ENCODE data around the gene FASTKD1. TPM values are rescaled to one million over a fixed set of nuclear protein-coding genes. Genes with fewer than 3 reads are reported as not detected.
"Not testable (repeated sequence)": the region's sequence is repeated elsewhere in the genome, so short reads cannot be mapped to it uniquely, and the experiment has no call there.

FASTKD1 gene
- total RNA-seq, 1 donor from 2014 or later = 61.5 TPM

GRCh38 chr2:169565686-169566085, 8.0 kb downstream of the FASTKD1 start:
- H3K4me1 Mint-ChIP-seq (ENCODE audit: low read depth) = peaks cover 11% of the 10 kb centered on the region
- intact Hi-C loops (cut with micrococcal nuclease) = no loop called here
- H3K4me3 Mint-ChIP-seq (ENCODE audit: low read depth) = no peak overlapping the region
- no peak overlapping the region for H3K27ac Mint-ChIP-seq
- no peaks in the 10 kb centered on the region for H3K9me3 Mint-ChIP-seq
- H3K27me3 Mint-ChIP-seq (ENCODE audit: low read depth) = no peaks in the 10 kb centered on the region
- peaks cover 58% of the 10 kb centered on the region for H3K36me3 Mint-ChIP-seq (ENCODE audit: low read depth)
- no peak for DNase-seq (ENCODE audit: low spot score)

GRCh38 chr2:169562519-169562918, 11.1 kb downstream of the FASTKD1 start:
- H3K4me3 Mint-ChIP-seq (ENCODE audit: low read depth) = no peak overlapping the region
- no peaks in the 10 kb centered on the region for H3K27me3 Mint-ChIP-seq (ENCODE audit: low read depth)
- intact Hi-C loops (cut with micrococcal nuclease) = loop anchor here (5.0 kb wide), 1 partner anchor 590 kb away; no protein-coding TSS in a partner anchor
- H3K4me1 Mint-ChIP-seq (ENCODE audit: low read depth) = peaks cover under 1% of the 10 kb centered on the region
- no peaks in the 10 kb centered on the region for H3K9me3 Mint-ChIP-seq
- H3K36me3 Mint-ChIP-seq (ENCODE audit: low read depth) = peaks cover 43% of the 10 kb centered on the region
- DNase-seq (ENCODE audit: low spot score) = no peak
- no peak overlapping the region for H3K27ac Mint-ChIP-seq

GRCh38 chr2:169562084-169562483, 11.6 kb downstream of the FASTKD1 start:
- not testable (repeated sequence) for H3K27me3 Mint-ChIP-seq (ENCODE audit: low read depth); H3K27ac Mint-ChIP-seq; H3K9me3 Mint-ChIP-seq; H3K4me3 Mint-ChIP-seq (ENCODE audit: low read depth); DNase-seq (ENCODE audit: low spot score); H3K4me1 Mint-ChIP-seq (ENCODE audit: low read depth)
- intact Hi-C loops (cut with micrococcal nuclease) = loop anchor here (5.0 kb wide), 1 partner anchor 590 kb away; no protein-coding TSS in a partner anchor
- peaks cover 39% of the 10 kb centered on the region for H3K36me3 Mint-ChIP-seq (ENCODE audit: low read depth)

GRCh38 chr2:169561364-169561763, 12.3 kb downstream of the FASTKD1 start:
- Mint-ChIP-seq H3K4me3 (ENCODE audit: low read depth) (no peak overlapping the region), H3K27me3 (ENCODE audit: low read depth) (no peaks in the 10 kb centered on the region), H3K36me3 (ENCODE audit: low read depth) (peaks cover 45% of the 10 kb centered on the region), H3K27ac (no peak overlapping the region), H3K4me1 (ENCODE audit: low read depth) (no peaks in the 10 kb centered on the region), H3K9me3 (no peaks in the 10 kb centered on the region)
- intact Hi-C loops (cut with micrococcal nuclease) = loop anchor here (2.0 to 5.0 kb wide), 2 partner anchors 91 to 589 kb away; no protein-coding TSS in a partner anchor
- DNase-seq (ENCODE audit: low spot score) = no peak

- no peaks in the 10 kb centered on the region for H3K27me3 Mint-ChIP-seq (ENCODE audit: low read depth)
- H3K4me3 Mint-ChIP-seq (ENCODE audit: low read depth) = no peak overlapping the region
- no peak overlapping the region for H3K27ac Mint-ChIP-seq
- peaks cover 7% of the 10 kb centered on the region for H3K4me1 Mint-ChIP-seq (ENCODE audit: low read depth)
- H3K36me3 Mint-ChIP-seq (ENCODE audit: low read depth) = peaks cover 44% of the 10 kb centered on the region
- no peak for DNase-seq (ENCODE audit: low spot score)
- H3K9me3 Mint-ChIP-seq = no peaks in the 10 kb centered on the region
- intact Hi-C loops (cut with micrococcal nuclease) = no loop called here
These were observed 26.9 kb downstream of the FASTKD1 start for GRCh38 chr2:169546756-169547155.

- Mint-ChIP-seq H3K27ac (no peak overlapping the region), H3K9me3 (no peaks in the 10 kb centered on the region)
These were observed 31.2 kb downstream of the FASTKD1 start for GRCh38 chr2:169542433-169542832.

GRCh38 chr2:169540146-169540545, 33.5 kb downstream of the FASTKD1 start:
- Mint-ChIP-seq H3K27ac (no peak overlapping the region), H3K9me3 (no peaks in the 10 kb centered on the region), H3K27me3 (ENCODE audit: low read depth) (no peaks in the 10 kb centered on the region), H3K4me3 (ENCODE audit: low read depth) (no peak overlapping the region), H3K36me3 (ENCODE audit: low read depth) (peaks cover 39% of the 10 kb centered on the region), H3K4me1 (ENCODE audit: low read depth) (no peaks in the 10 kb centered on the region)
- intact Hi-C loops (cut with micrococcal nuclease) = no loop called here
- DNase-seq (ENCODE audit: low spot score) = no peak

More at GRCh38 chr2:169542433-169542832, 31.2 kb downstream of the FASTKD1 start:
- intact Hi-C loops (cut with micrococcal nuclease) = no loop called here
- Mint-ChIP-seq H3K4me1 (ENCODE audit: low read depth) (peaks cover 7% of the 10 kb centered on the region), H3K27me3 (ENCODE audit: low read depth) (no peaks in the 10 kb centered on the region), H3K4me3 (ENCODE audit: low read depth) (no peak overlapping the region), H3K36me3 (ENCODE audit: low read depth) (peaks cover 45% of the 10 kb centered on the region)
- DNase-seq (ENCODE audit: low spot score) = no peak

GRCh38 chr2:169539460-169539859, 34.2 kb downstream of the FASTKD1 start:
- H3K27me3 Mint-ChIP-seq (ENCODE audit: low read depth); H3K27ac Mint-ChIP-seq; H3K4me1 Mint-ChIP-seq (ENCODE audit: low read depth); H3K9me3 Mint-ChIP-seq; intact Hi-C loops (cut with micrococcal nuclease); DNase-seq (ENCODE audit: low spot score); H3K4me3 Mint-ChIP-seq (ENCODE audit: low read depth): not testable (repeated sequence)
- H3K36me3 Mint-ChIP-seq (ENCODE audit: low read depth) = peaks cover 39% of the 10 kb centered on the region

- Mint-ChIP-seq H3K27me3 (ENCODE audit: low read depth) (no peaks in the 10 kb centered on the region), H3K9me3 (no peaks in the 10 kb centered on the region), H3K4me3 (ENCODE audit: low read depth) (no peak overlapping the region), H3K27ac (no peak overlapping the region), H3K36me3 (ENCODE audit: low read depth) (peaks cover 18% of the 10 kb centered on the region), H3K4me1 (ENCODE audit: low read depth) (no peaks in the 10 kb centered on the region)
- intact Hi-C loops (cut with micrococcal nuclease) = loop anchor here (2.0 kb wide), 1 partner anchor 401 kb away; no protein-coding TSS in a partner anchor
- peak; percentile 60 for DNase-seq (ENCODE audit: low spot score)
These were observed 45.4 kb downstream of the FASTKD1 start for GRCh38 chr2:169528271-169528701.

GRCh38 chr2:169526451-169526850, 47.2 kb downstream of the FASTKD1 start:
- H3K36me3 Mint-ChIP-seq (ENCODE audit: low read depth) = peaks cover 18% of the 10 kb centered on the region
- no peak overlapping the region for H3K27ac Mint-ChIP-seq
- no peaks in the 10 kb centered on the region for H3K4me1 Mint-ChIP-seq (ENCODE audit: low read depth)
- no peaks in the 10 kb centered on the region for H3K9me3 Mint-ChIP-seq
- intact Hi-C loops (cut with micrococcal nuclease) = no loop called here
- DNase-seq (ENCODE audit: low spot score) = no peak
- no peak overlapping the region for H3K4me3 Mint-ChIP-seq (ENCODE audit: low read depth)
- H3K27me3 Mint-ChIP-seq (ENCODE audit: low read depth) = no peaks in the 10 kb centered on the region

- Mint-ChIP-seq H3K27me3 (ENCODE audit: low read depth) (no peaks in the 10 kb centered on the region), H3K36me3 (ENCODE audit: low read depth) (peaks cover 16% of the 10 kb centered on the region), H3K27ac (no peak overlapping the region), H3K4me1 (ENCODE audit: low read depth) (no peaks in the 10 kb centered on the region), H3K9me3 (no peaks in the 10 kb centered on the region), H3K4me3 (ENCODE audit: low read depth) (no peak overlapping the region)
- intact Hi-C loops (cut with micrococcal nuclease) = no loop called here
- no peak for DNase-seq (ENCODE audit: low spot score)
These were observed 48.2 kb downstream of the FASTKD1 start for GRCh38 chr2:169525434-169525833.

GRCh38 chr2:169523681-169524080, 50.0 kb downstream of the FASTKD1 start:
- H3K4me3 Mint-ChIP-seq (ENCODE audit: low read depth) = no peak overlapping the region
- no peaks in the 10 kb centered on the region for H3K9me3 Mint-ChIP-seq
- no peaks in the 10 kb centered on the region for H3K4me1 Mint-ChIP-seq (ENCODE audit: low read depth)
- DNase-seq (ENCODE audit: low spot score) = no peak
- intact Hi-C loops (cut with micrococcal nuclease) = no loop called here
- H3K27ac Mint-ChIP-seq = no peak overlapping the region
- no peaks in the 10 kb centered on the region for H3K27me3 Mint-ChIP-seq (ENCODE audit: low read depth)
- H3K36me3 Mint-ChIP-seq (ENCODE audit: low read depth) = peaks cover 1% of the 10 kb centered on the region

GRCh38 chr2:169520896-169521295, 52.8 kb downstream of the FASTKD1 start:
- no peak for DNase-seq (ENCODE audit: low spot score)
- H3K36me3 Mint-ChIP-seq (ENCODE audit: low read depth) = no peaks in the 10 kb centered on the region
- intact Hi-C loops (cut with micrococcal nuclease) = no loop called here
- peaks cover 6% of the 10 kb centered on the region for H3K27me3 Mint-ChIP-seq (ENCODE audit: low read depth)
- no peaks in the 10 kb centered on the region for H3K4me1 Mint-ChIP-seq (ENCODE audit: low read depth)
- H3K9me3 Mint-ChIP-seq = no peaks in the 10 kb centered on the region
- H3K27ac Mint-ChIP-seq = no peak overlapping the region
- H3K4me3 Mint-ChIP-seq (ENCODE audit: low read depth) = no peak overlapping the region

GRCh38 chr2:169516488-169516995, 57.1 kb downstream of the FASTKD1 start:
- H3K4me3 Mint-ChIP-seq (ENCODE audit: low read depth); H3K9me3 Mint-ChIP-seq; H3K4me1 Mint-ChIP-seq (ENCODE audit: low read depth); H3K36me3 Mint-ChIP-seq (ENCODE audit: low read depth); H3K27ac Mint-ChIP-seq; DNase-seq (ENCODE audit: low spot score); intact Hi-C loops (cut with micrococcal nuclease): not testable (repeated sequence)
- peaks cover 12% of the 10 kb centered on the region for H3K27me3 Mint-ChIP-seq (ENCODE audit: low read depth)

All from activated T-helper 2 cell treated with anti-CD3 and anti-CD28 coated beads, Interferon-gamma antibody, Interleukin-2, Interleukin-4, amounts not matched to agents 10 μg/mL and 5 μg/mL and 100 μg/mL, durations not matched to agents 14 hours and 24 hours and 36 hours (primary cell).